OCI-M1 (cell line): ENCODE data around the gene JARID2.
"Not testable (repeated sequence)": the region's sequence is repeated elsewhere in the genome, so short reads cannot be mapped to it uniquely, and the experiment has no call there.

Experiments
- DNase-seq: peaks from one replicate; lab custom pipeline; 2025; lab: John Stamatoyannopoulos, UW

JARID2 gene

GRCh38 chr6:15310680-15311079 is 64.8 kb downstream of the JARID2 start:
- no peak for DNase-seq

DNA sequence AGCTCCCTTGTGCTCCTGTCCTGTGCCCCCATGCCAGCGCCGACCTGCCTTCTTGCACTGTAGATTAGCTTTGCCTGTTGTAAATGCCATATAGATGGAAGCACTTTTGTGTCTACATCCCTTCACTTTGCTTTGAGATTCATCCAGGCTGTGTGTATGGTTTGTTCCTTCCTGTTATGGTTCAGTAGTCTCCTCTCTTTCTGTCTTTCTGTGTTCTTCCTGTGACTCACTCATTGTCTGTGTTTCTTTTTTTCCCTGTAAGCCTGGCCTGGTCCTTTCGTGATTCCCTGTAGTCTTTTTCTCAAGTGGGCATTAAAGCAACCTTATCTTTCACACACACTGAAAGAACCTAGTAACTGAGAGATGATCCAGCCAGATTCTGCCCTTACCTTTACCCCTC is 66.6 kb downstream of the JARID2 start:
- DNase-seq = no peak

- DNase-seq = no peak
Measured at GRCh38 chr6:15313367-15313766, 67.5 kb downstream of the JARID2 start.

- no peak for DNase-seq
Measured at GRCh38 chr6:15316754-15317153, 70.9 kb downstream of the JARID2 start.

DNA sequence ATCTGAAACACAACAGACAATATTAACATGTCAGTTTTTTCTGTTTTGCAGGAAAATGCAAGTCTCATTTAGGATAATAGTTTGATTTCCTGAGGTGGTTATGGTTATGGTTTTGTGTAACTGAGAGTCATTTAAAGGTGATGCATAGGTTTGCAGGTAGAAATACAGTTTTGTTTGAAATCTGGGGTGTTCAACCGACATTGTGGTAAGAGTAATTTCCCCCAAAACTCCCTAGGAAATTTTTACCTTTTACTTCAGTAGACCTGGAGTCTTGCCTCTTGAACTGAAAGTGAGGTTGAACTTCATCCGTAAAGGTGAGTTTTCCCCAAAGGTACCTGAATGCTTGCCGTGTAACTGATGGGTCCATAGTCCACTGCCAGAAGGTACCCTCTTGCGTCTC is 71.4 kb downstream of the JARID2 start:
- DNase-seq = no peak

DNA sequence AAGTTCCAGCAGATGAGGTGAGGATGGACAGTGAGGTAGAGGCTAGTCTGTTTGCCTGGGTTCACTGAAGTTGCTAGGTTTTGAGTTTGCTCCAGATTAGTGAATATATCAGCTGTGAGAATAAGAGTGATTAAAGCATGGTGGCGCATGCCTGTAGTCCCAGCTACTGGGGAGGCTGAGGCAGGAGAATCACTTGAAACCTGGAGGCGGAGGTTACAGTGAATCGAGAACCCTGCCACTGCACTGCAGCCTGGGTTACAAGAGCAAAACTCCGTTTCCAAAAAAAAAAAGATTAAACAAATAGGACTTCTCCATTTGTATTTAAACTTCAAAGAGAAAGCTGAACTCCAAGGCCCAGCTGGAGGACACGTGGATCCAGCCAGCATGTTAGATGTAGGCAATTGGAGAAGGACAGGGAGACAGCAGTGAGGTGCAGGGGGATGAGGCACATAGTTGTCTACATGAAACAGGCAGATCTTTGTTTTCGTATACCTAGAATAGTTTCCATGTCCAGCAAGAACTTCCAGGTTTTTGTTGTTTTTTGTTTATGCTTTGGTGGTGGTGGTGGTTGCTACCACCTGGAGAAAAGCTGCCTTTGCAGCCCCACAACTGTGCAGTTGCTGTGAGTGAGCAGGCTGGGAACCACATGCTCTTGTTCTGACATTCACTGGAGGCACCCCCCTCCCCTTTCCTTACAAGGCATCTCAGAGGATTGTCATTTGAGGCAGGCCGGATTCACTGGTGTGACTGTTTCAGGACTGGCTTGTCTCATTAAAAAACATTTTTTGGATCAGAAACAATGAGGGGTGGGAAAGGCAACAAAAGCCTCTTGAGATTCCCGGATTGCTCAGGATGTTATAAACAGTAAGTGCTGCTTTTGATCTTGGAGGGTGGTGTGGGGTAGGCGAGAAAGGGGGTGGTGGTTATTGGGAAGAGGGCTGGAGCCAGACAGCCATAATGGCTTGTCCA is 72.3 kb downstream of the JARID2 start:
- DNase-seq = no peak

DNA sequence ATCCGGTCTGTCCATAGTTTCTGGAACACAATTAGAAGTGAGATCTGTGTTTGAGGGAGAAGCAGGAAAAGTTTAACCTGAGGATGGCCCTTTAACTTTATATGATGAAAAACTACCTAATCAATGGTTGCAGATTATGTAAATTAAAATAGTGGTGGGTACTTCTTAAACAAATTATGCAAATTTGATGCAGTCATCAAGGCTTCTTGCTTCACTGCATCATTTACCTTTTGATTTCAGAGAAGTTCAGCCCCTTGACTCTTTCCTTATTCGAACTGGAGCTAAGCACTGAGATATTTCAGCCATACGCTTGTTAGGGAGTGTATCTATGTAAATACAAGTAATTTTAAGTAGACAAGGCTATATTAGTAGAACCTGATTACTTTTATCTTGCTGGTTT is 73.8 kb downstream of the JARID2 start:
- DNase-seq = no peak

GRCh38 chr6:15320693-15321092 is 74.8 kb downstream of the JARID2 start:
- peak; percentile 42 for DNase-seq

- no peak for DNase-seq
Measured at GRCh38 chr6:15322184-15322583, 76.3 kb downstream of the JARID2 start.

DNA sequence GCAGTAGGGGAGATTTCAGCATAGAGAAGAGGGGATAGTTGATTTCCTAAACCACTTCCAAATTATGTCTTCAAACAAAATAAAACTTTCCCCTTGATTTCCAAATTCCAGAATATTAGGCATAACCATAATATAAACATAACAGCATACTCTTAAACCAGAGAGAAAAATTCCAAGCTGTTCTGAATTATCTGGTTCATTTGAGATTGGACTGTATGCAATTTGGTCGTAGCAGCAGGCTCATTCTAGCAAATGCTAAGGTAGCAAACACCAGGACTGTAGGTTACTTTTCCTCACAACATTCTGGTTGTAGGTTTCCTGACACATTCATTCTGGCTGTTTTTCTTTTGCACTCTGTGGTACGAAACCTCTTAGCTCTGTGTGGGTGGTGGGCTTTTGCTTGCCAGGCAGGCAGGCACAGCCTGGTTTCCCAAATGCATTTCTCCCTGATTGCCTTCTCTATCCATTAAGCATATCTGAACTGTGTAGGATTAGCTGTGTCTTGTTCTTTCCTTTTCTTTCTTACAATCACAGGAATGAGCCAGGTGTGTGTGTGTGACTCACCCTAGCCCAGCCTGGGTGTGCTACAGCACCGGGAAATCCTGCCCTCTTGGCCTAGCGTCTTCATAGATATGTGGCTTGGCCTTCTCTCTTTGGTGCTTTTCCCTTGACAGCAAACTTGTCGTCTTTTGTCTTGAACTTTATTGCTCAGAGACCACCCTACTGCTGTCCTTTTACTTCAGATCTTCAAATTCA is 77.1 kb downstream of the JARID2 start:
- no peak for DNase-seq

DNA sequence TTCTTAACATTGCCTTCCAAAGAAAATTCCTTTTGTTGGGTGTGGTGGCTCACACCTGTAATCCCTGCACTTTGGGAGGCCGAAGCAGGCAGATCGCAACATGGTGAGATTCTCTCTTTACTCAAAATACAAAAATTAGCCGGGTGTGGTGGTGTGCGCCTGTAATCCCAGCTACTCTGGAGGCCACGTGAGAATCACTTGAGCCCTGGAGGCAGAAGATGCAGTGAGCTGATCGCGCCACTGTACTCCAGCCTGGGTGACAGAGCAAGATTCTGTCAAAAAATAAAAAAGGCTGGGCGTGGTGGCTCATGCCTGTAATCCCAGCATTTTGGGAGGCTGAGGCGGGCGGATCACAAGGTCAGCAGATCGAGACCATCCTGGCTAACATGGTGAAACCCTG is 77.7 kb downstream of the JARID2 start:
- DNase-seq = not testable (repeated sequence)

DNA sequence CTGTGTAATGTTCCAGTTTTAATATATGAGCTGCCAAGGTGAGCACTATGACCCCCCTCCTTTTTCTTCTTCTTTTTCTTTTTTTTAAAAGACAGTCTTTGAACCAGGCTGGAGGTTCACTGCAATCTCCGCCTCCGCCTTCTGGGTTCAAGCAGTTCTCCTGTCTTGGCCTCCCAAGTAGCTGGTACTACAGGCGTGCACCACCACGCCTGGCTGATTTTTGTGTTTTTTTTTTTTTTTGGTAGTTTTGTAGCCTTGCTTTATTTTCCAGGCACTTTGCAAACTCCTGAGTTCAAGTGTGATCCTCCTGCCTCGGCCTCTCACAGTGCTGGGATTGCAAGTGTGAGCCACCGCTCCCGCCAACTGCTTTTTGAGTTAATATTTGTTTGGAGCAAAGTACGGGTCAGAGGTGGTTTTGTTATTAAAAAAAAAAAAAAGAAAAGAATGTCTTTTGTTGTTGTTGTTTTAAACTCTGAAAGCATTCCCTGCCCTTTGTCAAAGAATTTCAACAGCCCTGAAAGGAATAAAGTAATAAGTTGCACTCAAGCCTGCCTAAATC is 78.6 kb downstream of the JARID2 start:
- DNase-seq = no peak

DNA sequence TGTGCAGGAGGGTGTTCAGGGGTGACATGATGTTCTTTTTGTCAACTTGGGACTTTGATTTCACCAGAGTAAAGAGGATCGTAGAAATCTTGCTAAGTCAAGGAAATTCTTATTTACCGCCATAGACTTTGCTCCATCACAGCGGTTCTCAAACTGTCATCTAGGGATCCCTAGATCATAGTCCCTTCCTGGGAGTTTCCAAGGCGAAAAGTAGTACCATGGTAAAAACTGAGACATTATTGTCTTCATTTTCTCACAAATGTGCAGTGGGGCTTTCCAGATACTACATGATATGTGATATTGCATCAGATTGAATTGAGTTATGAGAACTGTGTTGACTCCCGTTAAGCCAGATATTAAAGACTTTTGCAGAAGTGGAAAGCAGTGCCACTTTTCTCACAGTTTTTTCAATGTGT is 79.7 kb downstream of the JARID2 start:
- peak; percentile 51 for DNase-seq

DNA sequence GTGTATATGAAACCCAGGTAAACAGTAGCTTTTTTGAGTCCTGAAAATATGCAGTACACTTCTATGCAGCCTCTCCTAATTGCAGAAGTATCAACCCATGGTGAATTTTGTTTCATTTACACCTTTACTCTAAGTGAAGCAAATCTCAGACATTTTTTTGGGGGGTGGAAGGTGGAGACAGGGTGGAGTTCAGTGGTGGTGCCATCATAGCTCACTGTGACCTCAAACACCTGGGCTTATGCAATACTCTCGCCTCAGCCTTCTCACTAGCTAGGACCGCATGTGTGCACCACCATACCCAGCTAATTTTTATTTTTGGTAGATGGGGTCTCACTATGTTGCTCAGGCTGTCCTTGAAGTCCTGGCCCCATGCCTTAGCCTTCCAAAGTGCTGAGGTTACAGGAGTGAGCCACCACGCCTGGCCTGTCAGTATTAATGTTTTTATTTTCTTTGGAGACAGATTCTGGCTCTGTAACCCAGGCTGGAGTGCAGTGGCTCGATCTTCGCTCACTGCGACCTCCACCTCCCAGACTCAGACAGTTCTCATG is 80.3 kb downstream of the JARID2 start:
- DNase-seq = no peak

DNA sequence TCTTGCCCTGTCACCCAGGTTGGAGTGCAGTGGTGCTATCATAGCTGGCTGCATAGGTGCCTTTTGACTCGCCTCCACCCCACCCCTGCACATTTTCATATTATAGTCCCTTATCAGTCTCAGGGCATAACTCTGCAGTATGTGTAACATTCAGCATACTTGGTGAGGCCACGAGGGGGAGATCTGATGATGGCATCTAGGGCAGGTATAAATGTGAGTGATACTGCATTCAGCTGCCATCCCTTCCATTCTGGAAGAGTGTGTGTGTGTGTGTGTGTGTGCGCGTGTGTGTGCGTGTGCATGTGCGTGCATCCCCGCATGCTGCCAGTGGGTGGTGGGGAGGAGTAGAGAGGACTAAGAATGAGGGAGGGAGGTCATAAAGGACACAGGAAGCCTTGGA is 81.4 kb downstream of the JARID2 start:
- DNase-seq = peak; percentile 88

DNA sequence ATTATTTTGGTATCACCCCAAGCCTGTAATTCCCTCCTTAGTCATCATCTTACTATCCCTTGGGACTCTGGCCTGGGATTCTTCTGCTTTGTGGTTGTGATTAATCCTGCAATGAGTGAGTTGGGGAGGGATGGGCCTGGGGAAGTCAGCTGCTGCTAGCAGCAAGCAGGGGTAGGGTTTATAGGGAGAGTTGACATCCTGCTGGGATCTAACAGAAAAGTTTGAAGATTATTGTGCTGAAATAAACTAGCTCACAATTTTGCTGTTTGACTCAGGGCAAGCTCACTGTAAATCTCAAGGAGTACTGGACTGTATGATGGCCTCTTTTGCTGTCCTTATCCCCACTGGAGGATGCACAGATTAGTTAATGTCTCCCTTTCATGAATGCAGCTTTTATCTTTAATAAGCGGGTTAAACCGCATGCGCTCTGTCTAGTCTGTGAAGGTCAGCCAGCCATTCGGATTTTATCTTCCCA is 83.4 kb downstream of the JARID2 start:
- DNase-seq = peak; percentile 51

- no peak for DNase-seq
Measured at GRCh38 chr6:15330174-15330944, 84.5 kb downstream of the JARID2 start.

GRCh38 chr6:15331143-15331542 is 85.3 kb downstream of the JARID2 start:
- peak; percentile 54 for DNase-seq

DNA sequence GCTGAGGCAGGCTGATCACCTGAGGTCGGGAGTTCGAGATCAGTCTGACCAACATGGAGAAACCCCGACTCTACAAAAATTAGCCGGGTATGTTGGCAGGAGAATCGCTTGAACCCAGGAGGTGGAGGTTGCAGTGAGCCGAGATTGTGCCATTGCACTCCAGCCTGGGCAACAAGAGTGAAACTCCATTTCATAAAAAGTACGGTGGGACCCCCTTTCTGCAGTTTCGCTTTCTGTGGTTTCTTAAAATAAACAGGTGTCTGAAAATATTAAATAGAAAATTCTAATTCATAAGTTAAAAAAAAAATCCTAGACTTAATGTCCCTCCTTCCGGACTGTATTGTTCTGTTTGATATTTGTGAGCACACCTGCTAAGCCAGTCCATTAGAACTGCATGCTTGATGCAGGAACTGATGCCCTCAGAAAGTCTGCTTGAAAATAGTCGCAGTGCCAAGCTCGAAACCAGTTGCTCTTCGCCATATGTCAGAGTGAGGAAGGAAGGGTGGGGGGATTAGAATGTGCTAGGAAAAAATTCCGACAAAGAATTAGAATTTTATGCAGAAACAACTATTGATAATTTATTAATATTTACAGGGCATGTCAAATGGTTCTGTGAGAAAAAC is 85.9 kb downstream of the JARID2 start:
- no peak for DNase-seq

- DNase-seq = no peak
Measured at GRCh38 chr6:15332446-15332845, 86.6 kb downstream of the JARID2 start.

GRCh38 chr6:15335385-15335784 is 89.5 kb downstream of the JARID2 start:
- no peak for DNase-seq
